Measurements from ENCODE around the gene TFDP2.

TFDP2 gene

GRCh38 chr3:142053244-142053643 lies 96.1 kb downstream of the TFDP2 start:
- TF ChIP-seq CTCF (conservative IDR thresholded peaks at IDR 0.05; ENCODE audit: low read depth, low read length), result no peak
- no peak for DNase-seq (ENCODE audit: low read depth)
- H3K4me3 ChIP-seq (ENCODE audit: low read depth, low read length), result no peak overlapping the region

GRCh38 chr3:142051351-142051750 lies 98.0 kb downstream of the TFDP2 start:
- H3K4me3 ChIP-seq (ENCODE audit: low read depth, low read length), result no peak overlapping the region
- TF ChIP-seq CTCF (conservative IDR thresholded peaks at IDR 0.05; ENCODE audit: low read depth, low read length), result no peak
- no peak for DNase-seq (ENCODE audit: low read depth)

- no peak overlapping the region for H3K4me3 ChIP-seq (ENCODE audit: low read depth, low read length)
- DNase-seq (ENCODE audit: low read depth), result no peak
- no peak for TF ChIP-seq CTCF (conservative IDR thresholded peaks at IDR 0.05; ENCODE audit: low read depth, low read length)
These were observed 102.3 kb downstream of the TFDP2 start for GRCh38 chr3:142047021-142047369.

- TF ChIP-seq CTCF (conservative IDR thresholded peaks at IDR 0.05; ENCODE audit: low read depth, low read length), result no peak
- no peak for DNase-seq (ENCODE audit: low read depth)
- no peak overlapping the region for H3K4me3 ChIP-seq (ENCODE audit: low read depth, low read length)
These were observed 102.9 kb downstream of the TFDP2 start for GRCh38 chr3:142046320-142047020.

GRCh38 chr3:142040941-142041491 lies 108.3 kb downstream of the TFDP2 start:
- no peak for TF ChIP-seq CTCF (conservative IDR thresholded peaks at IDR 0.05; ENCODE audit: low read depth, low read length)
- no peak for DNase-seq (ENCODE audit: low read depth)
- no peak overlapping the region for H3K4me3 ChIP-seq (ENCODE audit: low read depth, low read length)

GRCh38 chr3:142035308-142035922 lies 113.9 kb downstream of the TFDP2 start:
- no peak for TF ChIP-seq CTCF (conservative IDR thresholded peaks at IDR 0.05; ENCODE audit: low read depth, low read length)
- H3K4me3 ChIP-seq (ENCODE audit: low read depth, low read length), result no peak overlapping the region
- DNase-seq (ENCODE audit: low read depth), result no peak

- no peak for DNase-seq (ENCODE audit: low read depth)
- TF ChIP-seq CTCF (conservative IDR thresholded peaks at IDR 0.05; ENCODE audit: low read depth, low read length), result no peak
- H3K4me3 ChIP-seq (ENCODE audit: low read depth, low read length), result no peak overlapping the region
These were observed 116.1 kb downstream of the TFDP2 start for GRCh38 chr3:142033292-142033691.
